ENCODE data around the gene WIZ.

WIZ gene

GRCh38 chr19:15449620-15450527 is at the start of gene WIZ:
Gene WIZ, minus strand, starts transcription at chr19:15449956. Its CDS starts 1,649 bp downstream, at chr19:15448307.
- peak within 1 kb of the TSS; percentile 40 to 76 (median 69) for H3K27ac Mint-ChIP-seq
- no peaks in the 10 kb centered on the region for H3K9me3 Mint-ChIP-seq
- H3K4me3 Mint-ChIP-seq = peak within 1 kb of the TSS; percentile 85 to 92 (median 92)
- TF ChIP-seq CTCF (IDR thresholded peaks at IDR 0.05; ENCODE audit: unreplicated experiment in 3 of 3) = no peak
- peaks cover 14% of the 10 kb centered on the region for H3K4me1 Mint-ChIP-seq
- H3K27me3 Mint-ChIP-seq (ENCODE audit: low read depth) = peaks cover 29% of the 10 kb centered on the region
- peaks cover 4% of the 10 kb centered on the region for H3K36me3 Mint-ChIP-seq (ENCODE audit: low read depth)

GRCh38 chr19:15498910-15499309 is 49.2 kb upstream of the WIZ start:
- no peak overlapping the region for H3K27ac Mint-ChIP-seq
- H3K27me3 Mint-ChIP-seq (ENCODE audit: low read depth) = peaks cover 14% of the 10 kb centered on the region
- no peaks in the 10 kb centered on the region for H3K36me3 Mint-ChIP-seq (ENCODE audit: low read depth)
- H3K4me3 Mint-ChIP-seq = no peak overlapping the region
- H3K4me1 Mint-ChIP-seq = no peaks in the 10 kb centered on the region
- H3K9me3 Mint-ChIP-seq = peaks cover 8% of the 10 kb centered on the region
- TF ChIP-seq CTCF (IDR thresholded peaks at IDR 0.05; ENCODE audit: unreplicated experiment in 3 of 3) = no peak

GRCh38 chr19:15498156-15498858 is 48.6 kb upstream of the WIZ start:
- no peak overlapping the region for H3K27ac Mint-ChIP-seq
- no peaks in the 10 kb centered on the region for H3K36me3 Mint-ChIP-seq (ENCODE audit: low read depth)
- no peak for TF ChIP-seq CTCF (IDR thresholded peaks at IDR 0.05; ENCODE audit: unreplicated experiment in 3 of 3)
- H3K4me3 Mint-ChIP-seq = no peak overlapping the region
- peaks cover 14% of the 10 kb centered on the region for H3K27me3 Mint-ChIP-seq (ENCODE audit: low read depth)
- peaks cover 10% of the 10 kb centered on the region for H3K9me3 Mint-ChIP-seq
- no peaks in the 10 kb centered on the region for H3K4me1 Mint-ChIP-seq

GRCh38 chr19:15495151-15495550 is 45.4 kb upstream of the WIZ start:
- no peak for TF ChIP-seq CTCF (IDR thresholded peaks at IDR 0.05; ENCODE audit: unreplicated experiment in 3 of 3)
- Mint-ChIP-seq H3K36me3 (ENCODE audit: low read depth) (no peaks in the 10 kb centered on the region), H3K9me3 (peaks cover 12% of the 10 kb centered on the region), H3K4me1 (no peaks in the 10 kb centered on the region), H3K27ac (no peak overlapping the region), H3K27me3 (ENCODE audit: low read depth) (peaks cover 5% of the 10 kb centered on the region), H3K4me3 (no peak overlapping the region)

GRCh38 chr19:15488489-15489226 is 38.9 kb upstream of the WIZ start:
- H3K36me3 Mint-ChIP-seq (ENCODE audit: low read depth) = no peaks in the 10 kb centered on the region
- H3K4me1 Mint-ChIP-seq = no peaks in the 10 kb centered on the region
- H3K4me3 Mint-ChIP-seq = no peak overlapping the region
- peaks cover 13% of the 10 kb centered on the region for H3K9me3 Mint-ChIP-seq
- no peak overlapping the region for H3K27ac Mint-ChIP-seq
- TF ChIP-seq CTCF (IDR thresholded peaks at IDR 0.05; ENCODE audit: unreplicated experiment in 3 of 3) = no peak
- H3K27me3 Mint-ChIP-seq (ENCODE audit: low read depth) = no peaks in the 10 kb centered on the region
